Limb (tissue), 2 donors: ENCODE measurements around the gene GIMAP8.
"Not testable (repeated sequence)": the region's sequence is repeated elsewhere in the genome, so short reads cannot be mapped to it uniquely, and the experiment has no call there.

ENCODE experiments used
- DNase-seq, 2 donors: peaks; one replicate each; pipeline ENCODE4 v3.0.0-alpha.2; 2016; ENCODE audit errors: extremely low spot score in 2 of 2

Gene GIMAP8

GRCh38 chr7:150463461-150463860 lies 13.0 kb downstream of the GIMAP8 start:
- DNase-seq, result no peak

- DNase-seq, result no peak
Observed at GRCh38 chr7:150464962-150465361, 14.5 kb downstream of the GIMAP8 start.

DNA sequence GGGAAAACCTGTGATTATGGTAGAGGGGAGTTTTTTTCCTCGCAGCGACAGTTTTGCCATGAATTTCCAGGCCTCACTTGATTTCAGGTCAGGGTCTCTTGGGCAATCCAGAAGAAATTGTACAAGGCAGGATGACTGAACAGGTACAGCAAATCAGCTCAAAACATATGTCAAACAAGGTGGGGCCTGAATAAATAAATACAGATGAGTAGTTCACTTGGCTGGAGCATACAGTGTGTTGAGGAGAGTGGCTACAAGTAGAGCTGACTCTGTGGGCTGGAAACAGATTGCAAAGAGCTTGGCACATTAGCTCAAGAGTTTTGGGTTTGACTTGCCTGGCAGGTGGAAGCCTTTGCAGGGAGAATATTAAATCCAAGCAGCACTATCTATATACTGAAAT lies 15.0 kb downstream of the GIMAP8 start:
- no peak for DNase-seq

- DNase-seq, result no peak
Observed at GRCh38 chr7:150466477-150466876, 16.0 kb downstream of the GIMAP8 start.

GRCh38 chr7:150468241-150468640 lies 17.8 kb downstream of the GIMAP8 start:
- no peak for DNase-seq

- DNase-seq, result no peak
Observed at GRCh38 chr7:150471886-150472285, 21.5 kb downstream of the GIMAP8 start.

DNA sequence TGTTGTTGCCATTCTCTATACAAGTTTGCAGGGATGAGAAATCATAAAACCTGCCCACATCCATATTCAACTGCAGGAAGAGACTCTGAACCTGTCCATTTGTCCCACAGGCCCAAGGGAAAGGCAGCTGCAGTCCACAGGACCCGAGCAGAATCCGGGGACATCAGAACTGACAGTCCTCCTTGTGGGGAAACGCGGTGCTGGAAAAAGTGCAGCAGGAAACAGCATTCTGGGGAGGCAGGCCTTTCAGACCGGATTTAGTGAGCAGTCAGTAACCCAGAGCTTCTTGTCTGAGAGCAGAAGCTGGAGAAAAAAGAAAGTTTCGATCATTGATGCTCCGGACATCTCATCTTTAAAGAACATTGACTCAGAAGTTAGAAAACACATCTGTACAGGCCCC lies 23.5 kb downstream of the GIMAP8 start:
- no peak for DNase-seq

GRCh38 chr7:150476285-150476684 lies 25.9 kb downstream of the GIMAP8 start:
- no peak for DNase-seq

- DNase-seq, result no peak
Observed at GRCh38 chr7:150476819-150477631, 26.6 kb downstream of the GIMAP8 start.

- no peak for DNase-seq
Observed at GRCh38 chr7:150479023-150479716, 28.7 kb downstream of the GIMAP8 start.

DNA sequence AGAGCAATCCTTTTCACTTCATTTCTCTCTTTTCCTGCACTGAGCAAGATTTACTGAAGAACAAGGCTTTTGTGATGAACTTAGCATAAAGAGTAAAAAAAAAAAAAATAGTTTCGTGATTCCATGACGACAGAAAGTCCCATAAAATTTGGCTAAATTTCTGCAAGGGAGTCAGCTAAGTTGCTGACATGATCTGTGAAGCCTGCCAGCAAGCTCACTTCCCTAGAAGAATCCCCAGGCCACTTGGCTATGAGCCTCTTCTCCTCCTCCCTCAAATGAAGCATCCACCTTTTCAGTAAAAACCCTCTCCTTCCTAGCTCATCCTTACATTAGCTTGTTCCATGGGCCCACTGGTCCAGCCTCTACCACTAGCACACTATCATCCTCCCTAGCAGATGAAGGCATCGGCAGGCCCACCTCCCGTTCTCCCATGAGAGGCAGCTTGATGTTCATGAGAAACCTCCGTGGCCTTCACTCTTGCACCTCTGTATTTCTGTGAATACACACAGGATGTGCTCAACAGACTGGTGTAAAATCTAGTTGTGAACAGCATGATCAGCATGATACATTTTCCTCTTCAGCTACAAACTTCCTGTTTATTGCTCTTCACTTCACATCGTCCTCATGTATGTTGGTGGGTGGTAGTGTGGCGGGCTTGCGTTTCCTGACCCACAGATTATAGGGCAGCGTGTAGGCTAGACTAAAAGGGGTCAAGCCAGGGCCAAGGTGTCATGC lies 30.9 kb downstream of the GIMAP8 start:
- DNase-seq, result no peak

DNA sequence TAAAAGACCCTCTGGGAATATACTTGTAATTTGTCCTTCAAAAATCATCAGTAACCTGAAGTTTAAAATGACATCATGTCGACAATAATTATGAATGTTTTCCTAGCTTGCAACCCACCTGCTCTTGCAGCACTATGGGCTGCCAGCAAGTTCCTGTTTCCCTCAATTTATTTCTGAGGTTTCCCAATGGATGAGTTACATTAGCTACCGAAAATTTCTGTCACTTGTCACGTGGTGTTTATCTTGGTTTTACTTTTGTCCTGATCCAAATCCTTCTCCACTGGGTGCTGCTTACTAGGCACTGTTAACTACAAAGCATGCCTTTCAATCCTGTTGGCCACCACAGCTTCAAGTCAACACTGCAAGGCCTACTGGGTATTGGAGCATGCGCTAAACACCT lies 31.5 kb downstream of the GIMAP8 start:
- no peak for DNase-seq

- not testable (repeated sequence) for DNase-seq
Observed at GRCh38 chr7:150483514-150483913, 33.1 kb downstream of the GIMAP8 start.

GRCh38 chr7:150484071-150484470 lies 33.6 kb downstream of the GIMAP8 start:
- not testable (repeated sequence) for DNase-seq

DNA sequence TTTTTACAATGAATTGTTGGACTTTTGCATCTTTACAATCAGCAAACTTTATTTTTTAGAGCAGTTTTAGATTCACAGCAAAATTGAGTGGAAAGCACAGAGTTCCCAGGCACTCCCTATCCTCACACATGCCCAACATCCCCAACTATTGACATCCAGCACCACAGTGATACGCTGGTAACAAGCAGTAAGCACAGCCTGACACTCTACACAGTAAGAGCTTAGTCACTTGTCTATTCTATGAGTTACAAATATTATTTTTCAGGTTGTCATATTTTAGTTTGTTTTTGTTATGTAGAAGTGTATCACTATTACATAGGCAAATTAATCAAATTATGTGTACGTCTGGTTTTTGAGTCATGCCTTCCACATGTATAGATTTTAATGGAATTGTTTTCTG lies 37.2 kb downstream of the GIMAP8 start:
- DNase-seq, result no peak

GRCh38 chr7:150489782-150490181 lies 39.4 kb downstream of the GIMAP8 start:
- DNase-seq, result no peak

GRCh38 chr7:150493442-150493841 lies 43.0 kb downstream of the GIMAP8 start:
- DNase-seq, result not testable (repeated sequence)

DNA sequence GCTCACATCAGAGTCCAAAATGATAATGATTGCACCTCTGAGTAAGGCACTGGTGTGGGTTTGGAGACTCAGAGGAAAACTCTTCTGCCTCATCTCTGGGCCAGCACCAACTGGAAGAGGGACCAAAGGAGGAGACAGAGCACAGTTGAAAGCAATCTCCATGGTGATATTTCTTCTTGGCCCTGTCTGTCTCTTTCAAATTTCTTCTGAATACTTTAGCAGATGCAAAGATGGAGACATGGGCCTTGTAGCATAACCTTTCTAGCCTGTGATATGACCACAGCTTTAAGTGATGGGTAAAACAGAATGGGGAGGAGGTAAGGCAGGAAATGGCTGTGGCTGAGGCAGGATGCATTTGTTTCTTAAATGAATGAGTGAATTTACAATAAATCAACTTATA lies 52.1 kb downstream of the GIMAP8 start:
- DNase-seq, result no peak

- no peak for DNase-seq
Observed at GRCh38 chr7:150503155-150503554, 52.7 kb downstream of the GIMAP8 start.

DNA sequence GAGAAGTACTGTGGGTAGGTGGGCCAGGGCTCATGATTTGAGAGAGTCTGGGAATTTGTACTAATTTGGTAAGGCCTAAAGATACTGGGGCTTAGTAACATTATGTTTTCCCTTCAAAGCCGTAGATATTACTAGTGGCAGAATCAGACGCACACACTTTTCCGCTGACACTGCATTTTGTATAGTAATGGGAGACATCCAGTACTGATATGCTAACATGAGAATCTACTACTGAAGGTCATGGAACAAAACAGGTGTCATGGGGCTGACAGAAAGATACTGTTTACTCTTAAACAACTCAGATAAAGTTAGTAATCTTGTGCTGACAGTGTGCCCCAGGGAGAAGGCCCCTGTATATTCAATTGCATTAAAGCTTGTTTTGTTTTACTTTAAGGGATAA lies 53.2 kb downstream of the GIMAP8 start:
- DNase-seq, result no peak

DNA sequence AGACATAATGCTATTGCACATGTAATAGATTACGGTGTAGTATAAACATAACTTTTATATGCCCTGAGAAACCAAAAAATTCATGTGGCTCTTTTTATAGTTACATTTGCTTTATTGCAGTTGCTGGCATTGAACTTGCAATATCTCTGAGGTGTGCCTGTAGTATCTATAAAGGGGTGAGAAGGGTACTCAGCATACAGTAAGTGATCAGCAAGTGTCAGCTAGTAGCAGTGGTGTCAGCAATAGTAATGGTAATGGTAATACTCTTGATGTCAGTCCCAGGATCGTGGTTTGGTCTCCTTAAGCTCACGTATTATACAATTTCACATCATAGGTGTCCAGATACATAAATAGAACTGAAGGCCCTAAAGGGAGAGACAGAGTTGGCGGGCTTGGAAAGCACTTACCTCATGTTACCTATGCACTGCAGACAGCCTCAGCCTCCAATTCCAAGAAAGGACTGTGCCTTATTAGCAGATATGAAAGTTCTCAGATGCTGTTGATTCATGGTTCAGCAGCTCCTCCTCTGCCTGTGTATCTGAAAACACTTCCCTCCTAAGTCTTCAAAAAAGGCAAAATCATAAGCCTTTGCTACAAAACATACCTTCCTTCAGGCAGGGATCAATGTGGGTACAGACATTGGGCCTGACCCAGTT lies 57.6 kb downstream of the GIMAP8 start:
- DNase-seq, result no peak

DNA sequence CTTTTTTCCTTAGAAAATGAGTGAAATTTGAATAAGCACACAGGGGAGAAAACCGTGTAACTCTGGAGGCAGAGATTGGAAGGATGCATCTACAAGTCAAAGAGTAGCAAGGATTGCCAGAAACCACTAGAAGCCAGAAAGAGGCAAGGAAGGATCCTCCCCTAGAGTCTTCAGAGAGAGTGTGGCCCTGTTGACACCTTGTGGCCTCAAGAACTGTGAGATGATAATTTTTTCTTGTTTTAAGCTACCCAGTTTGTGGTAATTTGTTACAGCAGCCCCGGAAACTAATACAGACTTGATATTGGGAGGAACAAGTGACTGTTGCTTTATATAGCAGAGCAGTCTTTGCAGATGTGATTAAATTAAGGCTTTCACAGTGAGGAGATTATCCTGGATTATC lies 60.6 kb downstream of the GIMAP8 start:
- DNase-seq, result no peak
